Kidney (tissue), 14 donors: ENCODE data around the gene NEAT1. TPM values are rescaled to one million over a fixed set of nuclear protein-coding genes. Genes with fewer than 3 reads are reported as not detected.

Source experiments
- DNase-seq, 5 donors: peaks; one replicate each; pipeline ENCODE4 v3.0.0-alpha.2; 2013 to 2020
- FAIRE-seq: peaks from 2 replicates; lab custom pipeline; 2012; peaks lifted over from hg19 to GRCh38; lab: Jason Lieb, UNC
- H3K27ac ChIP-seq, 2 donors: one replicate each; pipeline ENCODE4 v1.7.0; 2013; ENCODE audit warnings: low read depth in 2 of 2, low read length in 2 of 2, inconsistent platforms in 1 of 2
- H3K27me3 ChIP-seq: one replicate; pipeline ENCODE4 v1.7.1; 2013; ENCODE audit warnings: low read length, inconsistent platforms; ENCODE audit not compliant: control insufficient read depth, insufficient read depth
- H3K36me3 ChIP-seq, 3 donors: one replicate each; pipeline versions ENCODE4 v1.7.0 to v1.7.1; 2013; ENCODE audit warnings: low read length in 3 of 3, control low read depth in 1 of 3, inconsistent platforms in 1 of 3; ENCODE audit not compliant: insufficient read depth in 3 of 3, control insufficient read depth in 2 of 3
- H3K4me1 ChIP-seq, 3 donors: one replicate each; pipeline versions ENCODE4 v1.7.0 to v1.7.1; 2013; ENCODE audit warnings: low read length in 3 of 3, inconsistent platforms in 1 of 3, low read depth in 1 of 3; ENCODE audit not compliant: control insufficient read depth in 2 of 3, insufficient read depth in 2 of 3
- H3K4me3 ChIP-seq, 3 donors: one replicate each; pipeline versions ENCODE4 v1.7.0 to v1.8.1; 2013; ENCODE audit warnings: low read length in 3 of 3, control low read depth in 1 of 3, inconsistent platforms in 1 of 3
- H3K9ac ChIP-seq, 3 donors: one replicate each; pipeline versions ENCODE4 v1.7.0 to v1.7.1; 2013; ENCODE audit warnings: low read length in 3 of 3, control low read depth in 1 of 3, inconsistent platforms in 1 of 3
- H3K9me3 ChIP-seq, 3 donors: one replicate each; pipeline versions ENCODE4 v1.7.0 to v1.7.1; 2013; ENCODE audit warnings: low read length in 3 of 3, control low read depth in 1 of 3, inconsistent platforms in 1 of 3; ENCODE audit not compliant: control insufficient read depth in 2 of 3, insufficient read depth in 1 of 3
- CTCF ChIP-seq: IDR thresholded peaks from 3 replicates; pipeline ENCODE4 v1.5.1; 2012; ENCODE audit warnings: mild to moderate bottlenecking, moderate library complexity, borderline replicate concordance; ENCODE audit not compliant: insufficient read depth; ENCODE audit errors: extremely low read depth
- intact Hi-C: fragments of 100-400 bp; cut with DNase I; formaldehyde crosslinking; loops from one replicate; pipeline ENCODE4 v1.11.1; 2022
- polyA plus RNA-seq: library from polyadenylated mRNA; stranded (reverse); fragments of 350-450 nt; fragmentation: Illumina TruSeq; extraction: RNeasy Lipid Tissue Mini Kit (QIAGEN cat#74804); gene quantifications from one replicate; pipeline ENCODE4 v1.2.3, GENCODE V29; 2014; ENCODE audit warnings: low read depth, low replicate concordance; ENCODE audit not compliant: insufficient read depth
- total RNA-seq: library from RNA; stranded (reverse); fragmentation: NEBNext Ultra II Directional; extraction: Animal tissue kit (Norgen Biotek cat#: 25700); gene quantifications from one replicate; pipeline ENCODE4 v1.2.1, GENCODE V29; 2021
- donor health status: control.
- donor health status: control.
- donor health status: control.
- donor health status: control.
- donor health status: control.
- donor health status: DM: yes; HTN: yes; CAD: no.
- donor health status: Normal renal cell carcinoma (clear cell type).

NEAT1 gene
- total and polyA plus RNA-seq, 2 donors from 2014 or later: 595 to 1,006 TPM

- H3K9me3 ChIP-seq: no peaks in the 10 kb centered on the region
- FAIRE-seq (no peak), DNase-seq (peak in 2 of 5 donors; percentile 54 to 67)
- H3K4me1 ChIP-seq: peaks cover 0 to 69% (median 59%) of the 10 kb centered on the region in 3 donors
- H3K27me3 ChIP-seq: no peaks in the 10 kb centered on the region
- H3K36me3 ChIP-seq: no peaks in the 10 kb centered on the region
- H3K27ac ChIP-seq: peak overlapping the region; percentile 80 to 84
- intact Hi-C loops: no loop called here
- TF ChIP-seq CTCF: no peak
- H3K9ac ChIP-seq: peak overlapping the region in 2 of 3 donors; percentile 18 to 41
- peak overlapping the region in 1 of 3 donors; percentile 62 for H3K4me3 ChIP-seq
Observed at GRCh38 chr11:65380460-65381119, 42.0 kb upstream of the NEAT1 start.

DNA sequence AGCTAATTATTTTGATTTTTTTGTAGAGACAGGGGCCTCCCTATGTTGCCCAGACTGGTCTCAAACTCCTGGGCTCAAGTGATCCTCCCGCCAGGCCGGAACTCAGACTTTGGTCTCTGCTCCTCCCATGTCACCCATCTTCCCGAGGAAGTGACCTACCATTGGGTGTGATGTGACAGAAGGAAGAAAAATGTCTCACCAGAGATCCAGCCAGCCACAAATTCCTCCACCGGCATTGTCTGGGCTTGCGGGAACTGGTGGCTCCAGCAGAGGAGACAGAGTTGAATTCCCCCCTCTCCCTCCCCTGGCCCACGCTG lies 40.9 kb upstream of the NEAT1 start:
- intact Hi-C loops: no loop called here
- FAIRE-seq (no peak), DNase-seq (peak in 1 of 5 donors; percentile 87)
- Histone ChIP-seq H3K36me3 (no peaks in the 10 kb centered on the region), H3K27ac (peak overlapping the region; percentile 94 to 100), H3K4me1 (peaks cover 0 to 73% (median 62%) of the 10 kb centered on the region in 3 donors), H3K27me3 (no peaks in the 10 kb centered on the region), H3K9ac (peak overlapping the region in 2 of 3 donors; percentile 71 to 86), H3K4me3 (peak overlapping the region; percentile 26 to 62 (median 42)), H3K9me3 (no peaks in the 10 kb centered on the region)
- no peak for TF ChIP-seq CTCF

DNA sequence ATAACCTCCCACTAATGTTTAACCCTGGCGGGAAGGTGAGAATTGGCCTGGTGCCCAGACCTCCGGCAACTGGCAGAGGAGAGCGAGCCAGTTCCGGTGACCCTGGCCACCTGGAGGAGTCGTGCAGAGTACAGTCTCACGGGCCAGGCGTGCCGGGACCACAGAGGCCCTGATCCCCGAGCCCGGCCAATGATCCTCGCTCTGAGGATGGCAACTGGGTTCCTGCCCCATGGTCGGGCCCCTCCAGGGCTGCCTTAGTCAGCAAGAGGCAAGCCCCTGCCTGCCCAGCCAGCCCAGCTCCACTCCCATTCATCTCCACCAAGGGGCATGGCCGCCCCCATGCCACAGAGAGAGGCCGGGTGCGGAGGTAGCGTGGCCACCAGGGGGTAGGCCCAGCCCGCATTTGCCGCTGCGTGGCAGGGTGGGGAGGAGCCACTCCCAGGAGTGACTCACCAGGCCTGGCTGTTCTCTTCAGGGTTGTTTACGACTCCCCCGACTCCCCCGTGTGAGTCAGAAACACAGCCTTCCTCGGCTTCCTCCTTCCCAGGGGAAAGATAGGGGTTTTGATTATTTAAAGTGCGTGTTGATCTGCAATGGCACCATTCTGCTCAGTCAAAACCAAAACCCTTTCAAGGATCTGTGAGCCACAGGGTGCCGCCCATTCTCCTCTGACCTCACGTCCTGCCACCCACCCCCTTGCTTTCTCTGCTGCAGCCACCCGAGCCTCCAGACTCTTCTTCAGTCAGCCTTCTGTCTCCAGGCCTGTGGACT lies 40.4 kb upstream of the NEAT1 start, which contains the start of gene SLC25A45:
Gene SLC25A45, minus strand, starts transcription at position 614 of the 771 bp plus-strand sequence. CDS start 695 bp downstream, outside the sequence.
- peak; percentile 56 for TF ChIP-seq CTCF
- H3K9ac ChIP-seq: peak within 1 kb of the TSS; percentile 2 to 86 (median 71)
- no peaks in the 10 kb centered on the region for H3K9me3 ChIP-seq
- peak; percentile 90 to 98 (median 93) for DNase-seq
- no peaks in the 10 kb centered on the region for H3K36me3 ChIP-seq
- H3K4me3 ChIP-seq: peak within 1 kb of the TSS; percentile 37 to 62 (median 42)
- intact Hi-C loops: no loop called here
- no peak for FAIRE-seq
- peak within 1 kb of the TSS; percentile 94 to 100 for H3K27ac ChIP-seq
- H3K27me3 ChIP-seq: no peaks in the 10 kb centered on the region
- H3K4me1 ChIP-seq: peaks cover 0 to 75% (median 61%) of the 10 kb centered on the region in 3 donors
